Activated CD4-positive, alpha-beta T cell treated with anti-CD3 and anti-CD28 coated beads, Interleukin-2, Interleukin-4, amounts not matched to agents 100 ng/mL and 50 ng/mL, durations not matched to agents 16 hours and 8 hours (primary cell): ENCODE measurements around the gene ATP2C2.

ENCODE experiments used
- DNase-seq: peaks from one replicate; pipeline ENCODE4 v3.0.0-alpha.2; 2020; ENCODE audit warnings: low spot score

The ATP2C2 gene

GRCh38 chr16:84475643-84476240 is 107.4 kb downstream of the ATP2C2 start:
- no peak for DNase-seq

DNA sequence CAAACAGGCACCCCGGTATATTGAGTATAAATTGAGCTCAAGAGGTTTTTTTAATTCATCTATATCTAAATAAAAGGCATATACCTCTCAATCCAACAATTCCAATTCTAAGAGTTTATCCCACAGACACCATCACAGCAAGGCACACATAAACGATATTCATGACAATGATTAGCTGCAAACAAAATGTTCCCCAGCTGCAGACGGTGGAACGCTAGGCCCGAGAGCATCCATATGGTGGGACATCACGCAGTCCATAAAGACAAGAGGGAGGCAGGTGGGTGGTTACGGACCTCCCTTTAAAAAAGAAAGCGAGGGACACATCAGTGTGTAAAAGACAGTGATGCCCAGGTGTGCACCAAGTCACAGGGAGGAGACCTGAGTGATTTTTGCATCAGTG is 108.1 kb downstream of the ATP2C2 start:
- no peak for DNase-seq

DNA sequence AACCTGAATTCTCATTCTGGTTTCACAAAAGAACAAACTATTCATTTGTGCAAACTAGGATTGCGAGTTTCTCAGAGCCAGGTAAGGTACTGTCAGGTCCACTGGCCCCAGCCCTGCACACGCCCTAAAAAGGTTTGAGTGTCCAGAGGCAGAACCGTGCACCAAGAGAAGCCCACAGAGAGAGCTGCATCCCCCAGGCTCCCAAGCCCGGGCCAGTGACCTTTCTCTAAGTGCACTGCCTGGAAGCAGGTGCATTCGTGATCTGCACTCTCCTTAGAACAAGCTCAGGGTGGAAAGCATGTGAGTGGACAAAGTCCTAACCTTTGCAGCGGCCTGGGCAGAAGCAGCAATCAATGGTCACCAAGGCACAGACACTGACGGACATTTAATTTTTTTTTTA is 109.3 kb downstream of the ATP2C2 start:
- no peak for DNase-seq

DNA sequence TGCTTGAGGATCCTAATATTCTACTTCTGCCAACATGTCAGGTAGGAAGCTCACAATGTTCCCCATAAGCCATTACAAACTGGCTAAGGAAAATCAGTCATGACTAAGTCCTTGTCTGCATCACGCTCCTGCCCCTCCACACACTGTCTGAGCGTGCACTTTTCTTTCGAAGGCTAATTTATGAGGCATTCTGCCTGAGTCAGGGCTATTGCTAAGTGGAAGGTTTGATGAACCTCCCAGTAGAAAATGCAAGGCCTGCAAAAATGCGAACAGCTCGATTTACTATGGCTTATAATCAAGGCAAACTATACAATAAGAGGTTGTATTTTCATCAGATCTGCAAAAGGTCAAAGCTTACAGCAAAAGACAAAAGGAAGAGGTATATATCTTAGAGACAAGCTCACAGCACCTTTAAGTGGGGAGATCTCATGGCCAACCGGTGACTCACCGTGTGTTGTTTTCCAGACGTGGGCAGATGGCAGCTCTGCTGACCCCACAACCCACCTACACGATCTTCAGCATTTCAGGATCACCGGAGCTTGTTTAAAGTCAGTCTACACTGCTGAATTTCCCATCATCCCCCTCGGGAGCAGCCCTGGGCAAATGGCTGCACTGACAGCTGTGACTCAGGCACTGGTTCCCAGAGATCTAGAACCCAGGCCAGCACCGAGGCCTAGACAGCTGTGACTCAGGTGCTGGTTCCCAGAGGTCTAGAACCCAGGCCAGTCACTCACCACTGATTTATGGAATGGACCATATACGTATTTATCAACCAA is 110.0 kb downstream of the ATP2C2 start:
- DNase-seq: no peak

DNA sequence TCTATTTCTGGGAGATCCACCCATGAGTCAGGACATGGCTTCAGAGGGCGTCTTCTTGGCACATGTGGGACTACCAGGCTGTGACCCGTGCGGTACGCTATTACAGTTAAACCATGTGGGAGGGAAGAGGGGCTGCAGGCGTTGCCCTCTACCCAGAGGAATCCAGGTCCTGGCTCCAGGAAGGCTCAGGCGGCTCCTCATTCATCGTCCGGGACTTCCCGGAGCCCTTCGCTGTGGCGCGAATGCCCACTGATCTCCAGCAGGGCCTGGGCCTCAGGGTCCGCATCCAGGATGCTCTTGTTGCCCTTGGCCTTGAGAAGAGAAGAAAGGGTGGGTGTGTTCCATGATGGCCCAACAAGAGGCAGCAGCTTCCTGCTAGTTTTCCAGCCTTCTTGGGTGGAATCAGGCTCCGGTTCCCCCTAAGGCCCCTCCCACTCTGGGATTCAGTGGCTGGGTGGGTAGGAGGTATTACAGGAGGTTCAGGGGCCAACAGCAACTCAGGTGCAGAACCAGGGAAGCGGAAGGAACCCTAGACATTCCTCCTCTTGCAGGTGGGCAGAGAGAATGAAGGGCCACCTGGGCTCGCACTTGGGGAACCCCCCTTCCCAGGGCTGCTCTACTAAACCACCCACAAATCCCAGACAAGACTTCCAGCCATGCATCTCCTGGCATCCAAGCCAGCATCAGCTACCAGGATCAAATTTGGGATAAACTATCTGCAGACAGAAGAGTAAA is 111.5 kb downstream of the ATP2C2 start:
- no peak for DNase-seq

- no peak for DNase-seq
These were observed 112.9 kb downstream of the ATP2C2 start for GRCh38 chr16:84481051-84481735.

DNA sequence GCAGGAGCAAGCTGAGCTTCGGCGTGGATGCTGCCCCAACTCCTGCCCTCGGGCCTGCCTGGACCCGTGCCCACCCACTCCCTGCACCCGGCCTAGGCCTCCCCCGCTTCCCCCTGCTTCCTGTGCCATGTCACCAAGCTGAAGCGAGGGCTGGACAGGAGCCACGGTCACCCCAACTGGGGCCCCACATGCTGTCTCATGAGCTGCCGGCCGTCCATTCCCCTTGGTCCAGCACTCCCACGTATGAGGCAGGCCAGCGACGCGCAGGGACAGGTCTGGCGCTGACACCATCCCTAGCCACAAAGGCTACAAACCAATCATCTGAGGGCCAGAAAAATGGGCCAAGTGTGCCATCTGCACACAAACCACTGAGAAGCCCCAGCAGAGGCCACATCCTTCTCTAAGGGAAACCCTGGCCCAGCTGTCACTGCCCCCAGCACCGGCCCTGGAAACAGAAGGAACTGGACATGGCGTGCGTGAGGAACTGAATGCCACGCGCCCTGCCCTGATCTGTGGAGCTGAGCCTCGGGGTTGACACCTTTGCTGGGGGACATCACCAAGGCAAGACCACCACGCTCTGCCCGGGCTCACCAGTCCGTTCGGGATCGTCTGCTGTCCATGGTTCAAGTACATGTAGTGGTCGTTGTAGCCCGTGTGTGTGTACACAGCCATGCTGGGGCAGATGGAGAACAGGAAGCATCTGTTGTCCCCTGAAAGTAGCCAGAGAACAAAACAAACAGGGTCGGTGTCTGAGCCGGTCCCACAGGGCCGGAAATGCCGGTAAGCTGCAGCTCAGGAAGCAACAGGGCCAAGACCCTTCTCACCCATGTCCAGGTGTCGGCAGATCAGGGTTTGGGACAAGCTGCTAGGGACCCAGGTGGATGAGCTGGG is 113.9 kb downstream of the ATP2C2 start:
- DNase-seq: no peak

DNA sequence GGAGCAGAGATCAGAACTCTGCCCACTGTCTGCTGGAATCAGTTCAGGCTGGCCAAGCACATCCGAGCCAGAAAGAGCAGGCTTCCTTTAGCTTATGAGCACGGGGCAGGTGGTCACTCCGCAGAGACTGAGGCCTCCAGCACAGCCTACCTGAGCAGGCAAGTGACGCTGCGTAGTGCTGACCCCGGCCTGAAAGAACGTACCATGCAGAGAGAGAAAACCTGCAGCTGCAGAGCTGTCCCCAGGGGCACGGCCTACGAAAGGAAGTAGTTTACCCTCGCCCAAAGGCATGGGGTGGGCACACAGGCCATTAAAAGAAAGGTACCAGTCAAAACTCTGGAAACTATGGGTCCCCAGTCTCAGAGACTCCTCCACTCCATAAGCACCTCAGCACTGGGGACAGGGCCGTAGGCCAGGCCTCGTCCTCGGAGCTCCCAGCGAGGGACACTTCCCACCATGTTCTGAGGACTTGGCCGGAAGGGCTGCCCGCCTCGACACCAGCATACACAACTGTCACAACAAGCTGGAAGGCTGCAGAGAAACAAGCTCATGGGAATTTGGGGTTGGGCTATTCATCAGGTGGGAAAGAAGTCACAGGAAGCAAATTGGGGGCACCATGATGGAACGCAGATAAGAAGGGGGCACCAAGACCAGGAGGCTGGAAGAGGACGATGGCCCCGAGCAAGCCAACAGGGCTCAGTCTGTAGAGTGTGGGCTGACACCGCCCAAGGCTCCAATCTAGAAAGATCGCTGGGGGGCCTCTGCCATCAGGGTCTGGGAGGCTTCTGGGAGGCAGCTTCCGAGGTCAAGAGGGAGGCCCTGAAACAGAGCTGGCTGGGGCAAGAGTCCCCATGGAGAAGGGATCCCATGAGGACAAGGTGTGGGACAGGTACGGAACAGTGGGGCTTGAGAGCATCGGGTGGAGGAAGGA is 114.9 kb downstream of the ATP2C2 start:
- no peak for DNase-seq

DNA sequence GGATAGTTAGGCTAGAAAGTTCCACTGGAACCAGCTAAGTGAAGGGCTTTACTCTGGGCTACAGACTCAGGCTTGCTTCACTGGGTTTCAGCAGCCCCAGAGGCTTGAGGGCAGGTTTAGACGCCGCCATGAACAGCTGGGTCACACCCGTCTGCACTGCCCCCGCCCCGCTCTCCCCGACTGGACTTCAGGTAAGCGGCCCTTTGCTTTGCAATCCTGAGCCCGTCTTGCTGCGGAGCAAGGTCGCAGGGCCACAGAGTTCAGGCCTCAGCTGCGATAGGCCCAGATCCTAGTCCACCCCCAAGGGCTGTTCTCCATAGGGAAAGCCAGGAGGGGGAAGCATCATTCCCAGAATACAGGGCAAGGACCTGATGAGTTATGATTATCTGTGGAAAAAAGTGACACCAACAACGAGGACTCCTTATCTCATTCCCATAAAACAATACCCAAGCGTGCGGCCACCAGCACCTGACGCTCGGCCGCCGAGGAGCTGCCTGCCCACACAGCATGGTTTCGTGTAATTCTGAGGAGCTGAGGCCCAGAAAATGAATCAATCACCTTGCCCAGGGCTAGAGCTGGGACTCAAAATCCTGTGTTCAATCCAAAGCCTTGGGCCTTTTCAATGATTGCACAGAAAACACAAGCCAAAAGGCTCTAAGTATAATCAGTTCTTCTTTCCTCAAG is 115.7 kb downstream of the ATP2C2 start:
- DNase-seq: no peak

- DNase-seq: no peak
These were observed 116.4 kb downstream of the ATP2C2 start for GRCh38 chr16:84484579-84485254.

GRCh38 chr16:84485255-84486010 is 117.1 kb downstream of the ATP2C2 start:
- no peak for DNase-seq

- no peak for DNase-seq
These were observed 117.8 kb downstream of the ATP2C2 start for GRCh38 chr16:84486126-84486525.

- no peak for DNase-seq
These were observed 118.4 kb downstream of the ATP2C2 start for GRCh38 chr16:84486551-84487235.

DNA sequence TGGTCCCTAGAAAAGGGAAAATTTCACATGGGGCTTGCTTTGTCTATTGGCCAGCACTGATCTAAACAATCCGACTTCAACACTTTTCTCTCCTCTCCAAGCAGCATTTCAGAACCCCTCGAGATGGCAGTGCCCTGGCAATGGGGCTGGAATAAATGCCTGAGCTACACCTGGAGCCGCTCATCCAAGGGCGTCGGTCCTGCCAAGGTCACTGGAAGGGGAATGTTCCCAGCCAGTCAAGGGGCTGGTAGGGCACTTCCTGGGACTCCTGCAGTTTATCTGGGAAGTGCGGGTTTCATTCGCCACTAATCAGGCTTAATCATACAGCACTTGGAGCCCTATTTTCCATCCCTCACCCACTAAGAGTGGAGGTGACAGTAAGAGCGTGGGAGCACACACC is 119.0 kb downstream of the ATP2C2 start:
- DNase-seq: no peak

GRCh38 chr16:84489131-84489530 is 120.8 kb downstream of the ATP2C2 start:
- no peak for DNase-seq

DNA sequence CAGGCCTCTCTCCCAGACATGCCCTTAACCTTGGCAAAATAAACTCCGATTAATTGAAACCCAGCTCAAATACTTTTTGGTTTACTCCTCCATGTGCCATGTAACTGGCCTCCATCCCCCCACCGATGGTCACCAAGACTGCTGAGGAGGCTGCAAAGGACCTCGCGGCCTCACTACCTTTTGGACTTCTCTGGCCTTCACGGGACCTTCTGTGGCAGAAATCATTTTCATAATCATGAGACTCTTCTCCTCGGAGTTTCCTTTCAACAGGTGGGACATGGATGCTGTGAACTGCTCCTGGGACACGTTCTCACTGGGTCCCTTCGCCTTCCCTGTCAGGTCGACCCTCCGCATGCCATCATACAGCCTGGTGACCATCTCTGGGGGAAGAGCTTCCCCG is 127.2 kb downstream of the ATP2C2 start:
- no peak for DNase-seq

DNA sequence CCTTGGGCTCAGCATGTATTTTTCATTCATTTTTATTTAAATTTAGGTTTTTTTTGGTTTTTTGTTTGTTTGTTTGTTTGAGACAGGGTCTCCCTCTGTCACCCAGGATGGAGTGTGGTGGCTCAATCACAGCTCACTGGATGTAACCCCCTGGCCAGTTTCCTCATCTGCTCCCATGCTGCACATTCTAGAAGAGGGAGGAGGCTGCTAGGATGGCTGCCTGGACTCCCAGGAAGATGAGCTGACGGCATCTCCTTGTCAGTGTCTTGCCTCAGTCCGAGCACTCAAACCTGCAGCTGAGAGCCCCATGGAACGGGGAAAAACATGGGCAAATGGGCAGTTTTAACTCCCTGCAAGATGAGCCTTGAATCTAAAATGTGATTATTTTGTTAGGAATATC is 128.7 kb downstream of the ATP2C2 start:
- DNase-seq: no peak
